GM18508 (cell line): ENCODE data around the gene TMED8.
"Not testable (repeated sequence)": the region's sequence is repeated elsewhere in the genome, so short reads cannot be mapped to it uniquely, and the experiment has no call there.

Experiments
- ATAC-seq: cut with Tn5 transposase; IDR thresholded peaks from one replicate; pipeline ENCODE4 v1.9.1; 2021; ENCODE audit warnings: moderate number of reproducible peaks; ENCODE audit not compliant: insufficient read depth, unreplicated experiment

TMED8 gene, protein sequence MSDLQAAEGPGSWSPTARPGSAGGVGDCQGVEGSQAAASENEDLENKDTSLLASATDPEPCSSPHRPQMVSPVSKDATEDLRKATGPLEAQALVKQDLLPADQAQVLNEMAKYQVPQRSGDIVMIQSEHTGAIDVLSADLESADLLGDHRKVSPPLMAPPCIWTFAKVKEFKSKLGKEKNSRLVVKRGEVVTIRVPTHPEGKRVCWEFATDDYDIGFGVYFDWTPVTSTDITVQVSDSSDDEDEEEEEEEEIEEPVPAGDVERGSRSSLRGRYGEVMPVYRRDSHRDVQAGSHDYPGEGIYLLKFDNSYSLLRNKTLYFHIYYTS

DNA sequence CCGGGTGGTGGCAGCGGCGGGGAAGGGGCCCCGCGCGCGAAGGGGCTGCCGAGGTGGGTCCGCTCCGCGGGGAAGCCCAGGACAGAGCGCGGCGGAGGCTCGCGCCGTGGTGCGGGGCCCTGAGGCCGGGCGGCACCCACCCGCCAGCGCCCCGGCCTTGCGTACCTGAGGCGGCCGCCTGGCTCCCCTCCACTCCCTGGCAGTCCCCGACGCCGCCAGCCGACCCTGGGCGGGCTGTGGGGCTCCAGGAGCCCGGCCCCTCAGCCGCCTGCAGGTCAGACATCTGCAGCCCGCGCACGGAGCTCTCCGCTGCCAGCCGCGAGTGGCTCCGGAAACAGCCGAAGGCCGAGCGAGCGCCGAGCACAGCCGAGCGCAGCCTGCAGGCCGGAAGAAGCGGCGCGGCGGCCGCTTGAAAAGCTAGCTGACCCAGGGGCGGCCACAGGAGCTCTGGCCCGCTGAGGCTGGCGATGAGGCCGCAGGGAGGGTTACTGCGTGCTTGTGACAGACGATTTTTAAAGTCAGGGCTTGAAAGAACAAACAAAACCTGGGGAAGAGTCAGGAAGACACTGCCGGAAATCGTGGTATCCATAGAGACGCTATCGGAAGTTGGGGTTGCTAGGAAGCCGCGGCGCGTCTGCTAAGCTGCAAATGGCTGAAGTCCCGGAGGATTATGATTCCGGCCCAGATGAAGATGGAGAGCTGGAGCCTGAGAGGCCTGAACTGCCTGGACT lies at the start of gene TMED8, which contains the start of gene SAMD15:
Gene TMED8, minus strand, starts transcription at position 324 of the 731 bp plus-strand sequence. Its CDS starts 41 bp downstream, at position 283.
Gene SAMD15, plus strand, starts transcription at position 609 of the 731 bp plus-strand sequence. Its CDS starts 40 bp downstream, at position 649.
- peak; percentile 46 for ATAC-seq

- no peak for ATAC-seq
Measured at GRCh38 chr14:77426396-77426795, 49.5 kb upstream of the TMED8 start.

DNA sequence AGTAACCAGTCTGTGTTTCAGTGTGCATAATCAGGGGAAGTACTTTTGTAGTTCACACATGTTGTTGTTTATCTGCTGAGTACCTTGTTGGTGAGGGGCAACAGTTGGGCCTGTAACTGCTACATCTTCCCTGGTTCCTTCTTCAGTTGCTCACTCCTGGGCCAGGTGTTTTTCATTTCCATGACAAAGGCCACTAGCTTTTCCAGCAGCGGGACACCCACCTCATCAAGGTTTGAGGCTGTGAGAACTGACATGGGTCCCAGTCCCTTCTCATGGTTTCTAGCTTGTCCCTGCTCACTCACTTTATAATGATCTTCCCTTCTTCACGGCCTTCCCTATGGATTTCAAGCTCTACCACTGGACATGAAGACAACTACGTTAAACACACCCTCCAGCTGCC lies 48.0 kb upstream of the TMED8 start:
- ATAC-seq: no peak

GRCh38 chr14:77423423-77423822 lies 46.5 kb upstream of the TMED8 start, which contains the start of gene NOXRED1:
Gene NOXRED1, minus strand, starts transcription at chr14:77423523. Its CDS starts 634 bp downstream, at chr14:77422889.
- no peak for ATAC-seq

DNA sequence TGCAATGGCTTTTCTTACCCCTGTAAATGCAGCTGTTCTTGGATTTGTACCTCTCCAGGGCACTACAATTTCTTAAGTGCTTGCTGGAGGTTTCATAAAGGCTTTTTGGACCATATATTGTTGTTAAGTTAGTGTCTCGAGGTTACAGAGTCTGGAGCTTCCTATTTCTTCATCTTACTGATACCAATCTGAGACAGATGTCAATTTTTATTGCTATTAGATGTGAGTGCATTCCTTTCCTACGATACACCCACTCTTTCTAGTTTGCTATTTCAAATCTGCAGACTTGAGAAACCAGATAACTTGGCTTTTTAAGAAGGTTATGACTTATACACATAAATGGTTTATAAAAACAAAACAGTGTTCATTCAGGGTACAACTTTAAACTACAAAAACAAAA lies 44.3 kb upstream of the TMED8 start:
- ATAC-seq: no peak

DNA sequence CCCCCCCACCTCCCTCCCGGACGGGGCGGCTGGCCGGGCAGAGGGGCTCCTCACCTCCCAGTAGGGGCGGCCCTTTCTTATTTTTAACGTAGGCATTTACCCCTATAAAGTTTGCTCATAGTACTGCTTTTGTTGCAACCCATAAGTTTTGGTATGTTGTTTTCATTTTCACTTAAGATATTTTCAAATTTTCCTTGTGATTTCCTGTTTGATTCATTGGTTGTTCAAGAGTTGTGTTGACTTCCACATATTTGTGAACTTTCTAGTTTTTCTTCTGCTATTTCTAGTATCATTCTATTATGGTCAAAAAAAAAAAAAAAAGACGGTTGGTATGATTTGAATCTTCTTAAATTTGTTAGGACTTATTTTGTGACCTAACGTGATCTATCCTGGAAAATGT lies 39.9 kb upstream of the TMED8 start:
- ATAC-seq: no peak

DNA sequence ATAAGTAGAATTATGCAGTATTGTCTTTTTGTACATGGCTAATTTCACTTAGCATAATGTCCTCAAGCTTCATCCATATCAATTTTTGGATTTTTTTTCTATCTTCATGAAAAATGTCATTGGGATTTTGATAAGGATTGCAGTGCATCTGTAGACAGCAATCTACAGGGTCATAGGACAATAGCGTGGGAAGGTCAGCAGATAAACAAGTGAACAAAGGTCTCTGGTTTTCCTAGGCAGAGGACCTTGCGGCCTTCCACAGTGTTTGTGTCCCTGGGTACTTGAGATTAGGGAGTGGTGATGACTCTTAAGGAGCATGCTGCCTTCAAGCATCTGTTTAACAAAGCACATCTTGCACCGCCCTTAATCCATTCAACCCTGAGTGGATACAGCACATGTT lies 39.2 kb upstream of the TMED8 start:
- ATAC-seq: not testable (repeated sequence)

- ATAC-seq: not testable (repeated sequence)
Measured at GRCh38 chr14:77415403-77416030, 38.6 kb upstream of the TMED8 start.

DNA sequence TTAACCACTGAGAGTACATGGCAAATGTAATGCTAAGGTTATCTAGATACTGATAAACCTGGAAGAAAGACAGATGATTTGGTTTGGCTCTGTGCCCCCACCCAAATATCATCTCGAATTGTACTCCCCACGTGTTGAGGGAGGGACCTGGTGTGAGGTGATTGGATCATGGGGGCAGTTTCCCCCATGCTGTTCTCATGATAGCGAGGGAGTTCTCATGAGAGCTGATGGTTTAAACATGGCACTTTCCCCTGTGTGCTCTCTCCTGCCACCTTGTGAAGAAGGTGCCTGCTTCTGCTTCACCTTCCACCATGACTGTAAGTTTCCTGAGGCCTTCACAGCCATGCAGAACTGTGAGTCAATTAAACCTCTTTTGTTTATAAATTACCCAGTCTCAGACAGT lies 32.2 kb upstream of the TMED8 start:
- no peak for ATAC-seq

- no peak for ATAC-seq
Measured at GRCh38 chr14:77407158-77407557, 30.3 kb upstream of the TMED8 start.

DNA sequence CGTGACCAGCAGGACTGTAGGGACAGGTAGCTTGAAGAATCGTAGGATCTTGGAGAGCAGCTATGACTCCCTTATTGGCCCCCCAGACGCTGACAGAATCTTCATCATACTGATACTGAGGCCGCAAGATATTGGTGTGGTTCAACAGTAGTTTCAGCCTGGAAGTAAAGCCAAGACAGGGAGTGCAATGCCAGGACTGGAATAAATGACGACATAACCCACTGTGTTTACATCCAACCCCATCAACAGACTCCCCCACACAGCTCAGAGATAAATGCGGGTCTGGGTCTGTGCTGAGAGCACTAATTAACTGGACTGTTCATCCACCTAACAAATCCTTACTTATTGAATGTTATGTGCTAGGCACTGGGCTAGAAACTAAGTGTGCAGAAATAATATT lies 29.8 kb upstream of the TMED8 start:
- ATAC-seq: no peak

- ATAC-seq: no peak
Measured at GRCh38 chr14:77406086-77406485, 29.2 kb upstream of the TMED8 start.

DNA sequence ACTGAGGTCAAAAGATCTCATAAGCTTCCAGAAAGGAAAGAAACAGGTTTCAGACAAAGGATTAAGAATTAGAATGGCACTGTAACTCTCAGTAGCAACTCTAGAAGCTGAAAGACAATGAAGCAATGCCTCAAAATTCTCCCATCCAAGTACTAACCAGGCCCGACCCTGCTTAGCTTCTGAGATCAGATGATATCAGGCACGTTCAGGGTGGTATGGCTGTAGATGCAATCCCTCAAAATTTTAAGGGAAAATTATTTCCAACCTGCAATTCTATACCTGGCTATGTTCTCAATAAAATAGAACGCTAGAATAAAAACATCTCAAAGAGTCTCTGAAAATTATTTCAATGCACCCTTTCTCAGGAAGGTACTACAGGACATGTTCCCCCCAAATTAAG lies 26.9 kb upstream of the TMED8 start:
- ATAC-seq: no peak

DNA sequence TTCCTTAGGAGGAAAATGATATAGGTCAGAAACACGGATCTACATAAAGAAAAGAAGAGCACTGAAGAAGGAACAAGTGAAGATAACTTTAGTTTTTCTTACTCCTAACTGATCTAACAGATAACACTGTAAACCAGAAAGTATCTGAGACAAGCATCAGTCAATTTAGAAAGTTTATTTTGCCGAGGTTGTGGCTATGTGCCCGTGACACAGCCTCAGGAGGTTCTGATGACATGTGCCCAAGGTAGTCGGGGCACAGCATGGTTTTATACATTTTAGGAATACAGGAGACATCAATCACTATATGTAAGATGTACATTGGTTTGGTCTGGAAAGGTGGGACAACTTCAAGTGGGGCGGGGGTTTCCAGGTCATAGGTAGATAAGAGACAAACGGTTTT lies 23.3 kb upstream of the TMED8 start:
- ATAC-seq: no peak

GRCh38 chr14:77390188-77390587 lies 13.3 kb upstream of the TMED8 start:
- ATAC-seq: no peak

DNA sequence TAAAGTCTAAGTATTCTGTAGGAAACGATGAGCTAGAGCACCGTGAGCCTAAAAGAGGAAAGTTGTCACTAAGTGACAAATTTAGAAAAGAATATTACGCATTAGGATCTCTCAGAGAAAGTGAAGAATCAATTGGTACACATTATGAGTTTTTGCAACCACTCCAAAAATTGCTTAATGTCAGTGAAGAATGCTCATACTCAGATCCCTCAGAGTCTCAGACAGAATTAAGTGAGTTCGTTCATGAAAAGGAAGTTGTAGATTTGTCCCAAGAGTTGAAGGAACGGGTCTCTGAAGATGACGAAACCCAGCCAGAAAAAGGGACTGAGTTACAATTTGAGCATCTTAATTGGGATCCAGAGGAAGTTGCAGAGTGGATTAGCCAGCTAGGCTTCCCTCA lies 1.8 kb upstream of the TMED8 start:
- no peak for ATAC-seq

DNA sequence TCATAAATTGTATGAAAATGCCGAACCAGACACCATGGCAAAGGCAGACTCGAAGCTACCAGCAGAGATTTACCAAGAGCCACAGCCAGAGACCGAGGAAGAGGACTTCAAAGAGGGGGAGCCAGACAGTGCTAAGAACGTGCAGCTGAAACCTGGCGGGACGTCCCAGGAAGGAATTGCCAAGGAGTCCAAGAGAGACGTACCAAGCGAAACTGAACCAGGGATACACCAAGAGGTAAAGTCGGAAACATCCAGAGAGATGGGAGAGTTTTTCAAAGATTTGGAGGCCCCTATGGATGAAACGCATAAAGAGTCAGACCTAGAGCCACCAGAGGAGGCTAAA lies 579 bp upstream of the TMED8 start:
- no peak for ATAC-seq

DNA sequence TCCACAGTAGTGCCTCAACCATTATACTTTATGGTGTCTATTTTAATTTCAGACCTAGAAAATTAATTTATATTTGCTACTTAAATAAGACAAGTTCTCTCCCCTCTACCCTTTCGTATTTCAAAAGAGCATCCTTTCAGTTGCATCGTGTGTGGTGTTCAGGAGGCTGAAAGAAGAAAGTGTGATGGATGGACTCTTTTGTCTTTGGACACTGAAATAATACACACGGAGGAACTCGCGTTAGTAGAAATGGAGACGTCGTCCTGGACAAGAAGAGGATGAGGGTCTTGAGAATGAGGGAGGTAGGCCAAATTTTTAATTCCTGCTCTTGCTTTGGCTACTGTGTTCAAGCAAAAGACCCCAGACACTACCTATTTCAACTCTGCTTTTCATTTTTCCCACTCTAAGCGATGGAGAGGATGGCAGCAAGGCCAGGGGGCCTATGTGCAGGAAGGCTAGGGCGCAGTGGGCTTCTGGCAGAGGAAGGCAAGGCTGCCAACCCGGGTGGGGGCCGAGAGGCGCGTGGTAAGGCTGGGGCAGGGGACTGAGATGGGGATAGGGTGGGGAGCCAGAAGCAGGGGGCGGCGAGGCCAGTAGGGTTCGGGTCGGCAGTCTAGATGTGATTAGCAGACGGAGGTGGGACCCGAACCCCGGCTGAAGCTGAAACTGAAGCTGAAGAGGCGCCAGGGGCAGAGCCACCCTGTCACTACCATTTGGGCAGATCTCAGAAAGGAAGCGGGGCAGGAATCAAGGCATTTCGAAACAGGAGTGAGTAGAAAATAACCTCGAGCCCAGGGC lies 722 bp downstream of the TMED8 start:
- no peak for ATAC-seq

- no peak for ATAC-seq
Measured at GRCh38 chr14:77375164-77375950, 1.5 kb downstream of the TMED8 start.
